HG02623 (cell line): ENCODE measurements around the gene DNAJC7.

ENCODE experiments used
- ATAC-seq: cut with Tn5 transposase; IDR thresholded peaks from one replicate; pipeline ENCODE4 v1.9.1; 2021; ENCODE audit warnings: moderate library complexity; ENCODE audit not compliant: unreplicated experiment

The DNAJC7 gene

DNA sequence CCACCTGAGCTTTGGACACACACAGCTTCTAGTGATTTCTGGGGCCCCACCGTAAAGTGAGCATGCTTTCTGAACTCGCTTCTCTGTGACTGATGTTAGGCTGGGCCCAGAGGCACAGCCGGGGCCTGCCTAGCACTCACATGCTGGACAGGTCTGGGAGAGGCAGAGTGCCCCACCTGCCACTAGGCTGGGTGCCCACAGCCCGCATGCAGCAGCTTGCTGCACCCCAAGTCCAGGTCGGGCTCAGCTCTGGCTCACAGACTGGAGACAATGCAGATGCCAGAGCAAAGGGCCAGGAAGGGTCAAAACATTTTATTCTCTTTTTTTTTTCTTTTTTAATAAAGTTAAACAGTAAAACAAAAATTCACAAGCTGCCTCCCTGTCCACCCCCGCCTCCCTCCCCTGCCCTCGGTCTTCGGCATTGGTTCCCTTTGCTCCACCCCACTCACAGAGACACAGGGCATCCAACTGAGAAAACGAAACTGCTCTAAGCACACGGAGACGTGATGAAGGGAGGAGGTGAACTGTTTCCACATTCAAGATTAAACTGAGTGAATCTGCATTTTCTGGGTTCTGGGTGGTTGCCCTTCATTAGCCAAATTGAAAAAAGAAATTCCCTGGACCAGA lies 41.0 kb downstream of the DNAJC7 start:
- no peak for ATAC-seq

DNA sequence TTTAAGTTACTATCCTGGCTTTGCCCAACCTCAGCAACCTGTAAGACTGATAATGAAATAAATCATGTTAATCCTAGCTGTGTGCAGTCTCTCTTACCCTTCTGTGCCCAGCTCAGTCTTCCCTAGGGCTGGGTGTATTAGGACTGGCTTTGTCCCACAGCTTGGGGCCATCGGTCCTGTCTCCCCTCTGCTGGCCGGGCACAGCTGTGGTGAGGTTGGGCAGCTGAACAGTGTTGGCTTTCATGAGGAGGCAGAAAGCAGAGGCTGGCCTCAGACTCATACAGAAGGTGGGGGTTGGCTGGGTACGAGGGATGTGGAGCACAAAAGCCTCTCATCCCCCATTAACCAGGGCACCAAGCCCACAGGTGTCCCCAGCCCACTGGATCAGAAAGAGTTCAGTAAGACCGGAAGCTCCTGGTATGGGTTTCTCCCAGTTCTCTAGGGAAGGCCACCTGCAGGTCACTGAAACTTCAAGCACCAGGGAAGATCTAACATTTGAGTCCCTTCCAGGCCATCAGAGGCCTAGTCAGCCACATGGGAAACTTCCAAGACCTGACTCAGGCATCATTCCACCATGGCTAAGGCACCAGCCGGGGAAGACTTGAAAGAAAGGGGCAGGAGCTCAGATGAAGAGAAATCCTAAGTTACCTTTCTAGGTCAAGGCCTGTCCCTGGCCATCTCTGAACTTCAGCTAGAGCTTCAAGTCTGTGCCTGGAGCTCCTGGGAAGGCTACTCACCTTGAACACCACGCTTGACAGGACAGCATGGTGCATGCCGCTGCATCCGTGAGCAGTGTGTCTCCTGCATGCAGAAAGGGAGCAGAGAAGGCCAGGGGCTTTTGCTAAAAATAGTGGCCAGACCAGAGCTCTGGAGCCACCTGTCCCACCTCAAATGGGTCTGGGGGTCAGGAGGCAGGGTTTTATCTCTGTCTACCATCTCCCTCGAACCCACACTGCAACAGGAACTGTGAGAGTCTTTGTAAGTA lies 41.8 kb downstream of the DNAJC7 start:
- no peak for ATAC-seq

DNA sequence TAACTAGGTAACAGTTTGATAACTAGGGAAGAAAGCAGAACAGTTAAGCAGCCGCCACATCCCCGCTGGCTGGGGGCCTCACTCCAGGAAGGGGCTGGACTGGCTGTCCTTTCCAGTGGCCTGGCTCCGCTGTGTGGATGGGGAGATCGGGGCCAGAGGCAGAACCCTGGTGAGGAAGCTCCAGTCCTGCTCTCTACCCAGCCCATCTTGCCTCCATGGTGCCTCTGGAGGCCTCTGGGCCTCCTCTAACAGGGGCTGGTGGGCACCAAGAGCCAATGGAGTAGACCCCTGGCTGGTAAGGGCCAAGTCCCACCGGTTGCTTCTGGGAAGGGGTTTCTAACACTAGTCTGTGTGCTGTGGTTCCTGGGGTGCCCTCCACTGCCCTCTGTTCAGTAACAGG lies 42.6 kb downstream of the DNAJC7 start:
- no peak for ATAC-seq

DNA sequence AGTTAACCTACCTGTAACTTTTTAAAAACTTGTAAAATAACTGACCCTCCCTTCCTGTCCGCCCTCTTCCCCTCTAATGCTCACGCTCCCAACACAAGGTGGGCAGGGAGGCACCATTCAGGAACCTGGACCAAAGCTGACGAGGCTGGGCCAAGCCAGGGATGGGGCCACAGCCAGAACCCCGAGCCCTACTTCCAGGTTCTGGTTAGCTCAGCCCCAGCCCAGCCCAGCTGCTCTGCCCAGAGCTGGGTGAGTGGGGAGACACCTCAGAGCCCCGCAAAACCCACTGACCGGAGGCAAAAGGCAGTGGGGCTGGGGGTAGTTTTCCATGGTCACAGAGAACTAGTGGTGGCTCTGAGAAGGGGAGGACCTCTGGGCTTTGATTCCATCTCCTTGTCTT lies 43.2 kb downstream of the DNAJC7 start:
- no peak for ATAC-seq

DNA sequence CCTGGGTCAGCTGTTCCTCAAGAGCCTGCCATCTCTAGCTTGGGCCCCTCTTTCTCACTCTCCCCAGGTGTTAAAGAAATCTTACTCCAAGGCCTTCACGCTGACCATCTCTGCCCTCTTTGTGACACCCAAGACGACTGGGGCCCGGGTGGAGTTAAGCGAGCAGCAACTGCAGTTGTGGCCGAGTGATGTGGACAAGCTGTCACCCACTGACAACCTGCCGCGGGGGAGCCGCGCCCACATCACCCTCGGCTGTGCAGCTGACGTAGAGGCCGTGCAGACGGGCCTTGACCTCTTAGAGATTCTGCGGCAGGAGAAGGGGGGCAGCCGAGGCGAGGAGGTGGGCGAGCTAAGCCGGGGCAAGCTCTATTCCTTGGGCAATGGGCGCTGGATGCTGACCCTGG lies 43.8 kb downstream of the DNAJC7 start:
- no peak for ATAC-seq

DNA sequence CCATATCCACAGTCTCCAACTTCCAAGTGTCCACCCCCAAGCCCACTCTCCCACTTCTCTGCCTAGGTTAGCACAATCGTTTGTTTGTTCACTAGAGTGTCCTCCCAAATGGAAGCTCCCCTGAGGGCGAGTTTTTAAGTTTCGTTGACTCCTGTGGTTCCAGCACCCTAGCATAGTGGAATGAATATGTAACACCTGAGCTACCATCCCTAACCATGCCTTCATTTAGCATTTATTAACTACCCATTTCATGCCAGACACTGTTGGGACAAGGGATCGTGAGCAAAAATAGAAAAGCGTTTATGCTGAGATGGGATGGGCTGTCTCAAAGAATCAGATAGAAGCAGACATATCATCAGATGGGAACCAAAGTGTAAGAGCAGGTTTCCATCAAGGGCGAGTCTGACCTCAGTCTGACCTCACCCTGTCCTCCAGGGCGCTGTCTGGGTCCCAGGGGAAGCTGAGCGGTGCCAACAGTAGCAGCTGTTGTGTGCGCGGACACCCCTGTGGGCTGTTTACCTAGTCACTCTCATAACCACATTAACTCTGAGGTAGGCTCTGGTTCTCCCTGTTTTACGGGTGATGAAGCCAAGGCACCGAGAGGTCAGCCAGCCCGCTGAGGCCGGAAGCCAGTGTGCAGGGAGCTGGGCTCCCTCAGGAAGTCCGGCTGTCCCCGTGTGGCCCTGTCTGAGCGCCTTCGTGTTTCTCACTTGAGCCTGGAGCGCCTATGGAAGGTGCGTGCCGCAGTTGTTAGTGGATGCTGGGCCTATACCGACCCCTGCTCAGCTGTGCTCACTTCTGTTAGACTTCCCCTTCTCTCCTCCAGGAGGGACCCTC lies 44.5 kb downstream of the DNAJC7 start:
- ATAC-seq = no peak

DNA sequence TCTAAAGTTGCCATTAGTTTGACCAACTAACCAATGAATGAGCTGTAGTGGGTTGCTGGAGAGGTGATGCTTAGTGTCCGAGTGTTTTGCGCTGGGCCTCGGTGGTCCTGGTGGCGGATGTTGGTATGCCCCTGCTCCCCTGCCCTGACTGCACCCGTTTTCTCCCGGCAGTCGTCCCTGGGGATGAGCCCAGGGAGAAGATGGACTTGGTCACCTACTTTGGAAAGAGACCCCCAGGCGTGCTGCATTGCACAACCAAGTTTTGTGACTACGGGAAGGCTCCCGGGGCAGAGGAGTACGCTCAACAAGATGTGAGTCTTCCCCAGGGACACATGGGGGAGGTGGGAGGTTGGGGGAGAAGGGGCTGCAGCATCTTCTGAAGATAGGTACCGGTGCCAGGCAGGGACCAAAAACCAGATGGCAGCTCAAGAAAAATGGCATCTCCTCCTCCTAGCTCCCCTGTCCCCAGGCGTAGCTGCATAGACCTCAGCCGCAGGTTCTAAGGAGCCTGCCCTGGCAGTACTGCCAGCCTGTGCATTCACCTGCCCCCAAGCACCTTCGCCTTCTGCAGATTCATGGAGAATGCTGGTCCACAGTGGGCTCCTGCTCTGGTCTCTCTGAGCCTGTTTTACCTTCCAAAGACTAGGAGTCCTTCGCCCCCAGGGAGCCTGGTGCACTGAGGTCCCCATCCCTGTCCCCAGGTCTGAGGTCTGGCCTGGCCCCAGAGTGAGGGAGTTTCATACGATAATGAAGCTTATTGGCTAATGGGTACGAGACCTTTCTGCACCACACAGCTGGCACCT lies 45.3 kb downstream of the DNAJC7 start:
- ATAC-seq = no peak

DNA sequence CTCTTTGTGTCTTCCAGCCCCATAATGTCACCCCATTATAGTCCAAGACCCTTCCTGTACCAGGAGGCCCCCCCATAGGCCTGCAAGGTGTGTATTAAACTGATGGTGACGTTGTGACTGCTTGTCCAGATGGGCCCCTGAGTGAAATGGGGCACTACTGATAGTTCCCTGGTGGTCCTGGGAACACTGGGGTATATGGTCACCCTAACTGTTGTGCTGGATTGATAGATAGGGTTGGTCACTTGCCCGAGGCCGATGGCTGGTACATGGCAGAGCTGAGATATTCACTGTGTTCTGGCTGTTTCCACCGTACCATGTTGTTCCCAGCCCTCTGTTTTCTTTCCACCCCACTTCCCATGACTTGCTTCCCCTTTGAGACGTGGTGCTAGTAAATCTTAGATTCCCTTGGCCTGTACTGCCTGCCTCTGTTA lies 46.3 kb downstream of the DNAJC7 start:
- no peak for ATAC-seq

DNA sequence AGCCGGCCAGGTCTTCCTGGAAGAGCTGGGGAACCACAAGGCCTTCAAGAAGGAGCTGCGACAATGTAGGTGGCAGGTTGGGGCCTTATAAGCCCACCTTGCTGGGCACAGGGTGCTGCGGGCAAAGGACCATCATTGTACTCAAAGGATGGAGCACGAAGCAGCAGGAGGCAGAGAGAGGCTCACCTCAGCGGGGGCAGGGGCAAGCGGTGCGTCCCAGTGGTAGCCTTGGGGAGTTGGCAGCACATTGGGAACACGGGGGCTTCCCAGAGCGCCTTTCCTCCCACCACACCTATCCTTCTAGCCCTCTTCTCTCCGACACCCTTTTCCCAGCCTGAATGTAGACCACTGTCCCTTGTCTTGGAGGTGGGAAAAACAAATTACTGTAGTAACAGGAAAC lies 48.6 kb downstream of the DNAJC7 start:
- ATAC-seq = no peak

DNA sequence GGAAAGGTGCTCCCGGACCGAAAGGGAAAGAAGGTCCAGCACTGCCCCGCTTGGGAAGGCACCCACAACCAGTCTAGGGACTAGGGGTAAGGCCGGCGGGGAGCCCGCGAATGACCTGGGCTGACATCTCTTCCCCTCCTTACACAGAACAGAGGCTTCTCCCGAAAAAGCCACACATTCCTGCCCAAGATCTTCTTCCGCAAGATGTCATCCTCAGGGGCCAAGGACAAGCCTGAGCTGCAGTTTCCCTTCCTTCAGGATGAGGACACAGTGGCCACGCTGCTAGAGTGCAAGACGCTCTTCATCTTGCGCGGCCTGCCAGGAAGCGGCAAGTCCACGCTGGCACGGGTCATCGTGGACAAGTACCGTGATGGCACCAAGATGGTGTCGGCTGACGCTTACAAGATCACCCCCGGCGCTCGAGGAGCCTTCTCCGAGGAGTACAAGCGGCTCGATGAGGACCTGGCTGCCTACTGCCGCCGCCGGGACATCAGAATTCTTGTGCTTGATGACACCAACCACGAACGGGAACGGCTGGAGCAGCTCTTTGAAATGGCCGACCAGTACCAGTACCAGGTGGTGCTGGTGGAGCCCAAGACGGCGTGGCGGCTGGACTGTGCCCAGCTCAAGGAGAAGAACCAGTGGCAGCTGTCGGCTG lies 49.2 kb downstream of the DNAJC7 start:
- ATAC-seq = no peak

DNA sequence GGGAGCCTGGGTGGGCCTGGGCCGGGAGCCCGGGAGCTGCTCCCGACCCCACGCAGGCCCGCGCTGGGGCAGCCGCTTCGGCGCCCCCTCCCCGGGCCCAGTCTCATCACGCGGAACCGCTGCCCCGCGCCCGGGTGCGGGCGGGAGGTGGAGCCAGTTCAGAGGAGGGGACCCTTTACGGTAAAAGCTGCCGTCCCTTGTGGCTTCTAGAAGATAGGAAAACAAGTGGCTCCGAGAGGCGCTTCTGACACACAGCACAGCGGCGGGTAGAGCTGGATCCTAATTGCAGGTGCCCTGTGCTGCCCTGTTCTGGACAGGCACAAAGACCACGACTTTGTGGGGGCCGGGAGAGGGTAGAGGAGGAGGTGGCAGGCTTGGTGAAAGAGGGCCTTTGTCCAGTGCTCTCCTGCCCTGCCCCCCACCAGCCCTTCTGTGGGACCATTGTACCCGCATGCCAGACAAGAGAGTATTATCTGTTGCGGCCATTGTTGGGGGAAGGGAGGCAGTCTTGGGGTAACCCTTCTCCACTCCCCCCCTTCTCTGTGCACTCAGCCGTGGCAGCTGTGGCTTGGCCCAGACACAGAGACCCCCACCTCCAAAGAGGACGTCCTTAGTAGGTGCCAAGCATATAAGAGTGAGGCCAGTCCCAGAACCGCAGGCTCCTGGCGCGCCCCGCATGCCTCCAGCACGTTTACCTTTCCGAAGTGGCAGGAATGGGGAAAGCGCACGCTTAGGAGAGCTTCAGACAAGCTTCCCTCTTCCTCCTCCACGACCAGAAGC lies 49.9 kb downstream of the DNAJC7 start:
- ATAC-seq = peak; percentile 5

DNA sequence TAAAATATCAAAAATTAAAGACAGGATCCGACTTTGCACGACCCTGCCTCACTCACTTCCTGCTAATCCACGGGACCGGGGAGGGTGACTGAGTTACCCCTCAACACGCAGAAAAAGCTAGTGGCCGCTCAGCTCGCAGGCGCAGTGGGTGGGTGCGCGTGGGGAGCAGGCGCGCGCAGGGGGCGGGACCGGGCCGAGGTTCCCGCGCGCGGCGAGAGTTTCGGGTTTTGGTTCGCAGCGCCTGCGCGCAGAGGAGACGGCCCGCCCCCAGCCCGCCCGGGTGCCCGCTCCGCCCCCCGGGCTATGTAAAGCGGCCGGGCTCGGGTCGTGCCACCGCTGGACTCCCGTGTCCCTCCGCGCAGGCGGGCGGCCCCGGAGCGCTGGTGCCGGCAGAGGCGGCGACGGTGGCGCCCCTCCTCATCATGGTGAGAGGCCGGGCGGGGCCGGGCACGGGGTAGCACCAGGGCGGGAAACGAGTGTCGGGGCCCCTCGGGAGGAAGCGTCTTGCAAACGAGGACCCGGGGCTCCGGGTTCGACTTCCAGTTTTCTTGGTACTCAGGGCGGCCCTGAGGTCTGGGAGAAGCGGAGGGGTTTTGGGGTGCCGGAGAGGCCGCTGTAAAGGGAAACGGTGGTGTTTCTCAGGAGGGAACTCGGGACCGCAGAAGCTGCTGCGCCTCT lies 50.6 kb downstream of the DNAJC7 start, which contains the start of gene CNP:
Gene CNP, plus strand, starts transcription at position 333 of the 678 bp plus-strand sequence. Its CDS starts 90 bp downstream, at position 423.
- ATAC-seq = peak; percentile 56

DNA sequence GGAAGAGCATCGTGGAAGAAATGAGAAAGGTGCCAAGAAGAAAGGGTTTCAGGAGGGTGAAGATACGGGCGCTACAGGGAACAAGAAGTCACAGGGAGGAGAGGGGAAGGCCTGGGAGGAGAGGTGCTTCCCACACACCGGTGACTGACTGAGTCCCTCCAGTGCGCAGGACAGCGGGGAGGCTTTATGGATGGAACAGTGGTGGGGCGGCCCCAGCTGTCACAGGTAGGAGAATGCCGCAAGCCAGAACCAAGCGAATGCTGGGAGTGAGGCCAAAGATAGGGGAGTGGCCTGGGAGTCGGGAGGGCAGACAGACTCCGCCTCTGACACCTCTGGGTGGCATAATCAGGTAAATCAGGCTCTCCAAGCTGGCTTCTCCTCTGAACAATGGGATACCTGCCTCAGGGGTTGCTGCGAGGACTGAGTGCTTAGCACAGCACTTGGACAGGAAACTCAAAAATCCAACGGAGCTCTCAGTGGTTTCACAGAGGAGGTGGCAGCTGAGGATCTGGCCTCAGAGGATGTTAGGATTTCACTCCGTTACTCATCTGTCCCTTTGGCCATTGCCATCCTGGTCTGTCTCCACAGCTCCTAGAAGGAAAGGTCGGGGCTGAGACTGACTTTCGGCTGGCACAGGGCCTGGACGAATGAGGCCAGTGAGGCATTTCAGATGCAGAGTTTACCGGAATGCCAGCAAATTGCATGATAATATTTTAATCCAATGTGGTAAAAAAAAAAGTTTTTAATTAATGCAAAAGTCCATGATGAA lies 51.4 kb downstream of the DNAJC7 start:
- ATAC-seq = peak; percentile 33

DNA sequence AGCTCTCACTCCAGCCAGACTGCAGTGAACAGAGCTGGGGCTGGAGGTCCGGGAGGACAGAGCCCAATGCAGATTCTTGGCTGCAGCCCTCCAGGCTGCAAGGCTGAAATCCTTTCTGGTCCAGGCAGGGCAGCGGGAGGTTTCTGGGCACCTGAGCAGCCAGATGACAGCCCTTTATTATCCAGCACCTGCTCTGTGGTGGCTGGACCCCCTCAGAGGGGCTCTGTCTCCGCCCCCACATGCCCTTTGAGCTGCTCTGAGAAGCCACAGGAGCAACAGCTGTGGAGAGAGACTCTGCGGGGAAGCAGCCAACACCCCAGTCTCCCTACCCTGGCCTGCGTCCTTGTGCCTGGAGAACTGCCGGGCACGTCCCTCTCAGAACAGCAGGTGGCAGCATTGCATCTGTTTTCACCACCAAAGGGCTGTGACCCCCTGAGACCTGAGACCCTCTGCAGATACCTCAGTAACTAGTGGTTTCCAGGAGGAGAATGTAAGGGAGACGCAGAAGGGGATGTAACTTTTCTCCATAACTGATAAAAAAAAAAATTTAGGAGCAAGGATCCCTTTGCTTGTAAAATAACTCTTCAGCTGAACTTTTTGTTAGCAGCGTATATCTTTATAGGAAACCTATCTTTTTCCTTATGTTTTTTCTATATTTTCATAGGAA lies 54.3 kb downstream of the DNAJC7 start:
- ATAC-seq = no peak

DNA sequence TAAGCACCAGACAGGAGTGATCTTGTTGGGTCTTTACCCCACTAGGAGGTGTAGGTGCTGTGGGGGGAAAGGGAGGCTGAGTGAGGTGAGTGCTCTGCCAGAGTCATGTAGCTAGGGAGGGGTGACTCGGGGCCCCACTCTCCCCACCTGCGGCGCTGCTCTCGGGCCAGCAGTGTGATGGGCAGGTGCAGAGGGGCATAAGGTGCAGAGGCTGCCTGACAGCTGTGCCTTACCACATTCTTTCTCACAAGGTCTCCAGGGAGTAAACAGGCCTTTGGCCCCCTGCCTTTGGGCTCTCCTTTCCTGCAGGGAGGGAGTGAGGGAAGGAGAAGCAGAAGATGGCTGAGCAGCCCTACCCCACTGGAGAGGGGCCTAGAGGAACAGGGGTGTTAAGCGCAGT lies 55.1 kb downstream of the DNAJC7 start:
- ATAC-seq = no peak

DNA sequence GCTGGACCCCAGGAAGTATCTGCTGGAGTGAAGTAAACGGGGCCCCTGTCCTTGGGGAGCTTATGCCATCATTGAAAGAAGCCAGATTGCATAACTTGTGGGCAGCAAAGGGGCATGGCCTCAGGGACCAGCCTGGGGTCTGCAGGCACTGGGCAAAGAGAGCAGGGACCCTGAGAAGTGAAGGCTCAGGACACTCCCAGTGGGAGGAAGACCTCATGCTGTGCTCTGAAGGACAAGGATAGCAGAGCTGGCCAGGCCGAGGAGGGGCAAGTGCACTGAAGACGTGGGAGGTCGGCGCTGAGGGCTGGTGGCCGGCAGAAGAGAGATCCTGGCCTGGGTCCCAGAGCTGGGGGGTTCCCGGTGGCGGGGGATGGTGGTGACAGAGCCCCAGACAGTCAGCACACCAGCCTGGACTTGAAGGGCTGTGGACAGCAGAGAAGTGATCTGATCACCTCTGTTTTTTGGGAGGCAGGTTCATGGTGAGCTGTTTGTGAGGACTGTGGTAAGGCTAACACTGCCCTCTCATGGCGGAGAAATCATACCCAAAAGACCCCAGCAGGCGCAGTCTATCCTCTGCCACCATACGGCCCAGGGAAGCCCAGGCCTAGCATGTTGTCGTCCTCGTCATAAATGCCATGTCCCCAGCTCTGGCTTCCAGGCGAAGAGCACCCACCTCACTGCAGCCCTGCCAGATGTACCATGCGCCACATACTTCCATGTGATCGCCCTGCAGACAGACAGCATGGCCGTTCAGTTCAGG lies 57.7 kb downstream of the DNAJC7 start:
- ATAC-seq = no peak

DNA sequence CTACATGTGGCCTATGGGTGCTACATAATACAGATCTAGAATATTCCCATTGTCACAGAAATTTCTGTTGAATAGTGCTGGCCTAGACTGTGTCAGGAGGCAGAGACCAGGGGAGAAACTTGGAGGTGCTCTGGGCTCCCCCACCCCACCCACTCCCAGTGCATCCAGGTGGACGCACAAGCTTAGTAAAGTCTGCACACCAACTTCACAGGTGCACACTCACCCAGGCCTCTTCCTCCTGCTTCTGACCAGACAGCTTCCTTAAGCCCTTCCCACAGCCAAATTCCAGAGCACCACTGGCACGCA lies 58.3 kb downstream of the DNAJC7 start:
- ATAC-seq = no peak
